ENCODE results near the gene ASAP3. TPM values are rescaled to one million over a fixed set of nuclear protein-coding genes. Genes with fewer than 3 reads are reported as not detected.

The ASAP3 gene
- total and polyA plus RNA-seq, 4 donors, result 33.3 to 60.6 (median 38.1) TPM

DNA sequence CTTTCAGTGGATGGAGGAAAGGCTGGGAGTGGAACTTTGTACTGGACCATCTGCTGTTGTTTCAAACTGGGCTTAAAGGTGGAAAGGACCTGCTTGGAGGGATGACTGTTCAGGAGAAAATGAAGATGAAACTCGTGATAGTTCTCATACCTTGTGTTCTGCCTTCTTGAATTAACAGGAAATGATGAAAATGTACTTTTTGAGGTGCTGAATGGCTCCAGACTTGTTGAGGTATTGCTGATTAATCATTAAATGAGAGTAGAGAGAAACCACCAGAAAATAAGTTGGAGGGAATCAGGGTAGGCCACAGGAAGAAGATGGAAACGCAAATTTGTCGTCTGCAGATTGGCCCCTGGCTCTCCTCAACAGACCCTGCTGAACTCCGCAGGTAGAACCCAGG is 88.1 kb downstream of the ASAP3 start:
- Histone ChIP-seq H3K36me3 (ENCODE audit: control insufficient read depth, insufficient read depth, low read length) (peaks cover 3% of the 10 kb centered on the region), H3K27ac (ENCODE audit: low read depth, low read length) (peak overlapping the region; percentile 16), H3K27me3 (ENCODE audit: control insufficient read depth, insufficient read depth, low read length) (no peaks in the 10 kb centered on the region), H3K4me1 (ENCODE audit: control insufficient read depth, insufficient read depth, low read length) (peaks cover 12% of the 10 kb centered on the region), H3K4me3 (ENCODE audit: low read depth, low read length) (no peak overlapping the region), H3K9me3 (ENCODE audit: control insufficient read depth, insufficient read depth, low read length) (no peaks in the 10 kb centered on the region)
- WGBS (ENCODE audit: insufficient coverage), result 92% methylated on average over 4 of the region's 4 CpGs
- DNase-seq (ENCODE audit: low read depth in 4 of 6, low spot score in 6 of 6), result no peak

DNA sequence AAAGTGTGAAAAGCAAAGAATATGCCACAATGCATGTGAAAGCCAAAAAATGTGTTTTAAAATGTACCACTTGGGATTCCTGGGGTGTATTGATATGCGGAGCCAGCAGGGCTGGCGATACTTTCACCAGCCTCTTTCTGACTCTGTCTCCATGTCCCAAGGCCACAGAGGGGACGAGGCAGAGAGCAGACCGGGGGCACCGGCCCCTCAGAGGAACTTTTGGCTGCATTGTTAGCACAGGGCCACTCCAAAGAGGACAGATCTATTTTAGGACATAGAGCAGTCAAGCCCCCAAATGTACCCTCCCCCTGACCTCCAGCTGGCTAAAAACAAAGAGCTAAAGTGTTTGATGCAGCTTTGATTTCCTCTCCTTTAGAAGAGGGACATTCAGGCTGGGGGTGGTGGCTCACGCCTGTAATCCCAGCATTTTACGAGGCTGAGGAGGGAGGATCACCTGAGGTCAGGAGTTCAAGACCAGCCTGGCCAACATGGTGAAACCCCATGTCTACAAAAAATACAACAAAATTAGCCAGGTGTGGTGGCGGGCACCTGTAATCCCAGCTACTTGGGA is 88.7 kb downstream of the ASAP3 start:
- H3K4me1 ChIP-seq (ENCODE audit: control insufficient read depth, insufficient read depth, low read length), result peaks cover 12% of the 10 kb centered on the region
- WGBS (ENCODE audit: insufficient coverage), result 31% methylated on average over 4 of the region's 8 CpGs
- H3K9me3 ChIP-seq (ENCODE audit: control insufficient read depth, insufficient read depth, low read length), result no peaks in the 10 kb centered on the region
- no peaks in the 10 kb centered on the region for H3K27me3 ChIP-seq (ENCODE audit: control insufficient read depth, insufficient read depth, low read length)
- H3K4me3 ChIP-seq (ENCODE audit: low read depth, low read length), result no peak overlapping the region
- DNase-seq (ENCODE audit: low read depth in 4 of 6, low spot score in 6 of 6), result peak in 1 of 6 donors; percentile 51
- H3K27ac ChIP-seq (ENCODE audit: low read depth, low read length), result peak overlapping the region; percentile 72
- H3K36me3 ChIP-seq (ENCODE audit: control insufficient read depth, insufficient read depth, low read length), result peaks cover 3% of the 10 kb centered on the region

DNA sequence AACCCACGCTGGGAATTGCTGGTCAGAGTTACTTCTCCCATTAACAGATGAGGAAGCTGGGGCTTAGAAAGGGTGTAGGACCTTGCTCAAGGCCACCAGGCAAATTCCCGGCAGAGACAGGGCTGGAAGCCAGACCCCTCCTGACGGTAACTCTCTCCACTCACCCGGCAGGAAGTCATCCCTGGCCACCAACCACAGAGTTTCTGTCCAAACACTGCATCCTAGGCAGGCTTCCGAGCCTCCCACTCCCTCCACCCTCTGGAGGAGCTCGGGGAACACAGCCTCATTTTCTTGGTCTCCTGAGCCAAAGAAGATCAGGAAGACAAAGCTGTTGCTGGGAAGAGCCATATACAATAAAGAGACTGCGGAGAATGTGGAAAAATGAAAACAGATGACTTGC is 89.3 kb downstream of the ASAP3 start:
- WGBS (ENCODE audit: insufficient coverage), result 6% methylated on average over 6 of the region's 7 CpGs
- Histone ChIP-seq H3K27me3 (ENCODE audit: control insufficient read depth, insufficient read depth, low read length) (no peaks in the 10 kb centered on the region), H3K36me3 (ENCODE audit: control insufficient read depth, insufficient read depth, low read length) (peaks cover 3% of the 10 kb centered on the region), H3K4me3 (ENCODE audit: low read depth, low read length) (no peak overlapping the region), H3K27ac (ENCODE audit: low read depth, low read length) (peak overlapping the region; percentile 72), H3K9me3 (ENCODE audit: control insufficient read depth, insufficient read depth, low read length) (no peaks in the 10 kb centered on the region), H3K4me1 (ENCODE audit: control insufficient read depth, insufficient read depth, low read length) (peaks cover 12% of the 10 kb centered on the region)
- DNase-seq (ENCODE audit: low read depth in 4 of 6, low spot score in 6 of 6), result peak in 2 of 6 donors; percentile 73 to 88

DNA sequence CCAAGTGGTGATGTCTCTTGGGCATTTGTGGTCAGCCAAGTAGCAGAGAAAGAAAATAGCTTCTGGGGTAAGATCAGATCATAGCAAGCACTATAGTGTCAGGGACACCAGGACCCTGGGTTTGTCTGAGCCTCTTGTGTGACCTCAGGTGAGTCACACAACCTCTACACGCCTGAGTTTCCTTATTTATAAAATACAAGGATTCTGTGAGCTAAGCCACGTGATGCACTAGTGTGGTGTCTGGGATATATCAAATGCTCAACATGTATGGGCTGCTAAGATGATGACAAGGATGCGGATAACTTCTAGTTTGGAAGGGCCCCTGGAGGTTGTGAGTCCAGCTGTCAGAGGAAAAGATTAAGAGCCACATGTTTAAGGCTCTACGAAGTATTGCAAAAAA is 89.8 kb downstream of the ASAP3 start:
- H3K36me3 ChIP-seq (ENCODE audit: control insufficient read depth, insufficient read depth, low read length), result peaks cover 3% of the 10 kb centered on the region
- peaks cover 12% of the 10 kb centered on the region for H3K4me1 ChIP-seq (ENCODE audit: control insufficient read depth, insufficient read depth, low read length)
- no peak for DNase-seq (ENCODE audit: low read depth in 4 of 6, low spot score in 6 of 6)
- peak overlapping the region; percentile 72 for H3K27ac ChIP-seq (ENCODE audit: low read depth, low read length)
- no peaks in the 10 kb centered on the region for H3K27me3 ChIP-seq (ENCODE audit: control insufficient read depth, insufficient read depth, low read length)
- H3K9me3 ChIP-seq (ENCODE audit: control insufficient read depth, insufficient read depth, low read length), result no peaks in the 10 kb centered on the region
- no peak overlapping the region for H3K4me3 ChIP-seq (ENCODE audit: low read depth, low read length)
- 86% methylated on average over 1 of the region's 4 CpGs for WGBS (ENCODE audit: insufficient coverage)

DNA sequence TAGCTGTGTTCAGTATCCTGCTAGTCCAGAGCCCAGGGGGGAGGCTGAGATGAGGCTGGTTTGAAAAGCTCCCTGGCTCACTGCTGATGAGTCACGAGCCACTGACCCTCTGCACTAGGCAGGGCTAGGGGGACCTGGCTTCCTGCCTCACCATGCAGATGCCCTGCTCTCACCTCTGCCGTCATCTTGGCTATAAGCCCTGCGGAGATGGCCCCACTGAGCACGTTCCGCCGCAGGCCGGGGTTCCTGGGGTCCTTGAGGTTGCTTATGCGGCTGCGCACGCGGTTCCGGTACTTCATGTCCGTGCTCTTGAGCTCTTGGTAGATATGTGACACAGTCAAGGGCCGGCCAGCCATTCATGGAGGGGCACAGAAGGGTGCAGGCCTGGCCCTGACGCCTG is 90.3 kb downstream of the ASAP3 start:
- H3K27ac ChIP-seq (ENCODE audit: low read depth, low read length), result no peak overlapping the region
- peaks cover 12% of the 10 kb centered on the region for H3K4me1 ChIP-seq (ENCODE audit: control insufficient read depth, insufficient read depth, low read length)
- WGBS (ENCODE audit: insufficient coverage), result 94% methylated on average over 14 of the region's 15 CpGs
- H3K4me3 ChIP-seq (ENCODE audit: low read depth, low read length), result no peak overlapping the region
- no peaks in the 10 kb centered on the region for H3K9me3 ChIP-seq (ENCODE audit: control insufficient read depth, insufficient read depth, low read length)
- no peaks in the 10 kb centered on the region for H3K27me3 ChIP-seq (ENCODE audit: control insufficient read depth, insufficient read depth, low read length)
- DNase-seq (ENCODE audit: low read depth in 4 of 6, low spot score in 6 of 6), result no peak
- peaks cover 3% of the 10 kb centered on the region for H3K36me3 ChIP-seq (ENCODE audit: control insufficient read depth, insufficient read depth, low read length)

DNA sequence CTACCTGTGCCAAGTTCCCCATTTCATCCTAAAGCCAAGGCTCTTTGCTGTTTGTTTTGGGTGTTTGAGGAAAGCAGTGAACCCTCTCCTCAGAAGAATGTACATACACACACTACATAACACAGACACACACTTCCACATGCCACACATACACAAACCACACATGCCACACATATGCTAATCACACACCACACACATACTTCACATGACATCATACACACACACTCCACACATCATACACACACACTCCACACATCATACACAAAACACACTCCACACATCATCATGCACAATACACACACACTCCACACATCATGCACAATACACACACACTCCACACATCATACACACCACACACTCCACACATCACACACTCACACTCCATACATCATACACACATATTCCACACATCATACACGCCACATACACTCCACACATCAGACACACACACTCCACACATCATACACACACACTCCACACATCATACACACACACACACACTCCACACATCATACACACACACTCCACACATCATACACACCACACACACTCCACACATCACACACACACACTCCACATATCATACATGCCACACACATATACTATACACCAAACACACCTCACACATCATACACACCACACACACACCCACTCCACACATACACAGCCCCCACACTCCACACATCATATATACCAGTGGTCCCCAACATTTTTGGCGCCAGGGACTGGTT is 91.7 kb downstream of the ASAP3 start:
- no peak overlapping the region for H3K4me3 ChIP-seq (ENCODE audit: low read depth, low read length)
- no peak for DNase-seq (ENCODE audit: low read depth in 4 of 6, low spot score in 6 of 6)
- H3K36me3 ChIP-seq (ENCODE audit: control insufficient read depth, insufficient read depth, low read length), result peaks cover 5% of the 10 kb centered on the region
- H3K9me3 ChIP-seq (ENCODE audit: control insufficient read depth, insufficient read depth, low read length), result no peaks in the 10 kb centered on the region
- H3K27me3 ChIP-seq (ENCODE audit: control insufficient read depth, insufficient read depth, low read length), result no peaks in the 10 kb centered on the region
- no peak overlapping the region for H3K27ac ChIP-seq (ENCODE audit: low read depth, low read length)
- peaks cover 12% of the 10 kb centered on the region for H3K4me1 ChIP-seq (ENCODE audit: control insufficient read depth, insufficient read depth, low read length)
- 69% methylated on average over 1 of the region's 2 CpGs for WGBS (ENCODE audit: insufficient coverage)

DNA sequence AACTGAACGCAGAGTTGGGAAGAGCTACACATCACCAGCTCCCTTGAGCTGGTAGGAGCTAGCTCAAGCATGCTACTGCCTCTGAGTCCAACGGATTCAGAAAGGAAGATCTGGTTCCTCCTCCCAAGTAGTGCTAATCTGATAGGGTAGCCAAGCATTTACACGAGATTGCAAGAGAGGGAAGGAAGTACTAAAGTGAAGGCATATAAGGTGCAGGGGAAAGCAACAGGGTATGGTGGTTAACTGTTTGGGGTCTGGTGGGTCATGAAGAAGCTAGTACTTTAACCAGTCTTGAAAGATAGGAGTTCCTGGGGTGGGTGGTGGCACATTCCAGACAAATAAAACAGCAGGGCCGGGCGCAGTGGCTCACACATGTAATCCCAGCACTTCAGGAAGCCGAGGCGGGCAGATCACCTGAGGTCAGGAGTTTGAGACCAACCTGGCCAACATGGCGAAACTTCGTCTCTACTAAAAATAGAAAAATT is 94.1 kb downstream of the ASAP3 start:
- Histone ChIP-seq H3K4me1 (ENCODE audit: control insufficient read depth, insufficient read depth, low read length) (peaks cover 4% of the 10 kb centered on the region), H3K36me3 (ENCODE audit: control insufficient read depth, insufficient read depth, low read length) (peaks cover 5% of the 10 kb centered on the region), H3K4me3 (ENCODE audit: low read depth, low read length) (no peak overlapping the region), H3K27ac (ENCODE audit: low read depth, low read length) (no peak overlapping the region), H3K9me3 (ENCODE audit: control insufficient read depth, insufficient read depth, low read length) (no peaks in the 10 kb centered on the region), H3K27me3 (ENCODE audit: control insufficient read depth, insufficient read depth, low read length) (no peaks in the 10 kb centered on the region)
- WGBS (ENCODE audit: insufficient coverage), result 73% methylated on average over 8 of the region's 9 CpGs
- no peak for DNase-seq (ENCODE audit: low read depth in 4 of 6, low spot score in 6 of 6)

DNA sequence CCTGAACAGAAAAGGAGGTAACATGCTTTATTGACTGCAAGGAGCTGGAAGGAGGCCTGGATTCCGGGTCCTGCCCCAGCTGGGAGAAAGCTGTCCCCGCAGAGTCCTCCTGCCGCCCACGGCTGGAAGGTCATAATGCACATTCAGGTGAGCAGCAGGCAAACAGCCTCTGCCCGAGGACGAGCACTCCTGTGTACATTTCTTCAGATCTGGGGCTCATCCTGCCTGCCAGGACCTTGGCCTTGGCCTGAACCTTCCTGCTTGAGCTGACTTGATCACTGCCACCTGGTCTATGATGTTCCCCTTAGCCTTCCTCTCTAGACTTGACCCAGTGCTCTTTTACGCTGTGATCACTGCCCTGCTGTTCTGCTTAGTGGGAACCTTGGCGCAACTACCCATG is 96.5 kb downstream of the ASAP3 start:
- Histone ChIP-seq H3K27ac (ENCODE audit: low read depth, low read length) (no peak overlapping the region), H3K27me3 (ENCODE audit: control insufficient read depth, insufficient read depth, low read length) (no peaks in the 10 kb centered on the region), H3K4me1 (ENCODE audit: control insufficient read depth, insufficient read depth, low read length) (no peaks in the 10 kb centered on the region), H3K36me3 (ENCODE audit: control insufficient read depth, insufficient read depth, low read length) (peaks cover 2% of the 10 kb centered on the region), H3K9me3 (ENCODE audit: control insufficient read depth, insufficient read depth, low read length) (no peaks in the 10 kb centered on the region), H3K4me3 (ENCODE audit: low read depth, low read length) (no peak overlapping the region)
- no peak for DNase-seq (ENCODE audit: low read depth in 4 of 6, low spot score in 6 of 6)
- 91% methylated on average over 8 of the region's 8 CpGs for WGBS (ENCODE audit: insufficient coverage)

DNA sequence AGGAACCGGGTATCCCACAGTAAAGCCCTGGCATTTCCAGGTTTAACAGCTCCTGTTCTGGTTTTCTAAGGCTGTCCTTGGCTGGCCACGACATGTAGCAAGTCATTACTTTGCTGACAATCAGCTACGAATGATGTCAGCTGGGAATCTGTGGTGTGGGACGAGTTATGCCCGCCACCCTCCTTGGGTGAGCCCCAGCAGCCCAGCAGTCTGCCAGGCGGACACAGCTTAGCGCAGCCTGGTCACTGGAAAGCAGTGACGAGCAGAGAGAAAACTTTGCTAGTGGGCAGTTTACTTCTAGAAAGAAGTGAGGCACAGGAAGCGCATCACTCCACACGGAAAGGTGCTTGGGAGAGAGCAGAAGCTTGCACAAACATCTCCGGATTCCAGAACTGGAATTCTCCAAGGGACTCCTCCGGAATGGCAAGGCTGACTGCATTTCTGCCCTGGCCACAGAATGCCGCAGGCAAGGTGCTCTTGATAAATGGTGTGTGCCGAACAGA is 98.8 kb downstream of the ASAP3 start:
- no peaks in the 10 kb centered on the region for H3K9me3 ChIP-seq (ENCODE audit: control insufficient read depth, insufficient read depth, low read length)
- WGBS (ENCODE audit: insufficient coverage), result 70% methylated on average over 14 of the region's 14 CpGs
- peaks cover 2% of the 10 kb centered on the region for H3K36me3 ChIP-seq (ENCODE audit: control insufficient read depth, insufficient read depth, low read length)
- H3K4me3 ChIP-seq (ENCODE audit: low read depth, low read length), result no peak overlapping the region
- H3K27me3 ChIP-seq (ENCODE audit: control insufficient read depth, insufficient read depth, low read length), result no peaks in the 10 kb centered on the region
- no peak for DNase-seq (ENCODE audit: low read depth in 4 of 6, low spot score in 6 of 6)
- no peaks in the 10 kb centered on the region for H3K4me1 ChIP-seq (ENCODE audit: control insufficient read depth, insufficient read depth, low read length)
- no peak overlapping the region for H3K27ac ChIP-seq (ENCODE audit: low read depth, low read length)

Measured in spinal cord (tissue), 10 donors.